ENCODE results near the gene PNLIPRP1. TPM values are rescaled to one million over a fixed set of nuclear protein-coding genes. Genes with fewer than 3 reads are reported as not detected.

The PNLIPRP1 gene
- total RNA-seq, 1 experiment from 2014 or later, result not detected

DNA sequence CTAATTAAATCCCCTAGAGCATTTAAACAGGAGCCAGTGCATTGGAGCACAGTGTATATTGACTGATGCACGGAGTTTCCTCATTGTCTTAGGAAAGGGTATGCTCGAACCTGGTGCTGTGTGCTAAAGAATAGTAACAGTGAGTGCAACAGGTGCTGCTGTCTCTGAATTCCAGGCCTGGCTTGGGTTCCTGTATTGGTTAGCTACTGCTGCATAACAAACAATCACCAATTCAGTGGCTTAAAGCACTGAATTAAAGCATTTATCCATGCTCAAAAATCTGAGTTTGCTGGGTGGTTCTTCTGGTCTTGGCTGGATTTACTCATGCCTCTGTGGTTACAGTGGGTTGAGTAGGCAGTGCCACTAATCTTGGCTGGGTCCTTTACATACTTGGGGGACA, 1.8 kb upstream of the PNLIPRP1 start:
- Histone ChIP-seq H3K9ac (ENCODE audit: extremely low read depth, insufficient read length, low read length) (no peak overlapping the region), H2BK15ac (ENCODE audit: low read depth, low read length) (no peak overlapping the region), H3K27ac (ENCODE audit: insufficient read length, low read depth, low read length) (no peak overlapping the region), H4K5ac (ENCODE audit: insufficient read length, low read depth, low read length) (no peak overlapping the region), H3K4me2 (ENCODE audit: insufficient read depth, insufficient read length, low read length) (no peak overlapping the region), H3K9me3 (ENCODE audit: control insufficient read depth, low read depth, low read length) (no peaks in the 10 kb centered on the region), H4K91ac (ENCODE audit: insufficient read length, low read depth, low read length) (no peak overlapping the region), H4K8ac (replicated peaks; ENCODE audit: insufficient read length, low read depth, low read length) (no peak overlapping the region), H3K27me3 (ENCODE audit: insufficient read depth, low read length) (no peaks in the 10 kb centered on the region), H2AFZ (ENCODE audit: low read length) (no peak overlapping the region), H3K23me2 (ENCODE audit: insufficient read length, low read depth, low read length, poor library complexity, severe bottlenecking) (no peaks in the 10 kb centered on the region), H2BK5ac (ENCODE audit: insufficient read length, low read length) (no peak overlapping the region), H3K56ac (ENCODE audit: insufficient read length, low read depth, low read length) (no peak overlapping the region), H3T11ph (ENCODE audit: low read length) (no peak overlapping the region), H3K23ac (ENCODE audit: insufficient read length, low read depth, low read length) (no peak overlapping the region), H3K14ac (ENCODE audit: insufficient read depth, low read length) (no peak overlapping the region), H4K20me1 (ENCODE audit: control insufficient read depth, insufficient read depth, insufficient read length) (no peaks in the 10 kb centered on the region), H3K79me2 (ENCODE audit: insufficient read depth, low read length) (no peaks in the 10 kb centered on the region), H2BK12ac (ENCODE audit: insufficient read length, low read depth, low read length) (no peak overlapping the region), H3K4me1 (ENCODE audit: insufficient read depth, low read length) (no peaks in the 10 kb centered on the region), H2BK120ac (ENCODE audit: low read depth, low read length, poor library complexity, severe bottlenecking) (no peak overlapping the region), H2BK20ac (ENCODE audit: low read depth, low read length, poor library complexity, severe bottlenecking) (no peak overlapping the region), H2AK5ac (ENCODE audit: insufficient read length, low read length) (no peak overlapping the region), H3K4ac (ENCODE audit: low read depth, low read length) (no peak overlapping the region), H3K18ac (ENCODE audit: insufficient read length, low read depth, low read length) (no peak overlapping the region), H3K79me1 (ENCODE audit: insufficient read depth, low read depth, low read length, poor library complexity, severe bottlenecking) (no peaks in the 10 kb centered on the region)
- no peak overlapping the region for H3K27ac Mint-ChIP-seq
- no peaks in the 10 kb centered on the region; a peak in 1 of 5 replicates for H3K9me3 Mint-ChIP-seq
- no peaks in the 10 kb centered on the region; the same call in none of the 2 replicates for H3K27me3 Mint-ChIP-seq (ENCODE audit: low read depth)
- TF ChIP-seq, protein P1, sequence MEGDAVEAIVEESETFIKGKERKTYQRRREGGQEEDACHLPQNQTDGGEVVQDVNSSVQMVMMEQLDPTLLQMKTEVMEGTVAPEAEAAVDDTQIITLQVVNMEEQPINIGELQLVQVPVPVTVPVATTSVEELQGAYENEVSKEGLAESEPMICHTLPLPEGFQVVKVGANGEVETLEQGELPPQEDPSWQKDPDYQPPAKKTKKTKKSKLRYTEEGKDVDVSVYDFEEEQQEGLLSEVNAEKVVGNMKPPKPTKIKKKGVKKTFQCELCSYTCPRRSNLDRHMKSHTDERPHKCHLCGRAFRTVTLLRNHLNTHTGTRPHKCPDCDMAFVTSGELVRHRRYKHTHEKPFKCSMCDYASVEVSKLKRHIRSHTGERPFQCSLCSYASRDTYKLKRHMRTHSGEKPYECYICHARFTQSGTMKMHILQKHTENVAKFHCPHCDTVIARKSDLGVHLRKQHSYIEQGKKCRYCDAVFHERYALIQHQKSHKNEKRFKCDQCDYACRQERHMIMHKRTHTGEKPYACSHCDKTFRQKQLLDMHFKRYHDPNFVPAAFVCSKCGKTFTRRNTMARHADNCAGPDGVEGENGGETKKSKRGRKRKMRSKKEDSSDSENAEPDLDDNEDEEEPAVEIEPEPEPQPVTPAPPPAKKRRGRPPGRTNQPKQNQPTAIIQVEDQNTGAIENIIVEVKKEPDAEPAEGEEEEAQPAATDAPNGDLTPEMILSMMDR (conservative IDR thresholded peaks at IDR 0.05), result no peak
- H3K4me1 Mint-ChIP-seq, result no peaks in the 10 kb centered on the region
- no CpG with 5 or more reads among the region's 2 CpGs for WGBS (ENCODE audit: extremely low coverage, insufficient read length, low lambda C conversion rate)
- H3K36me3 Mint-ChIP-seq (ENCODE audit: insufficient read depth in 1 of 3, low read depth in 3 of 3), result no peaks in the 10 kb centered on the region
- DNase-seq, result no peak
- no peak overlapping the region for H3K4me3 Mint-ChIP-seq

Measured in H9 (cell line).